ENCODE measurements around the gene RBM27.

DNA sequence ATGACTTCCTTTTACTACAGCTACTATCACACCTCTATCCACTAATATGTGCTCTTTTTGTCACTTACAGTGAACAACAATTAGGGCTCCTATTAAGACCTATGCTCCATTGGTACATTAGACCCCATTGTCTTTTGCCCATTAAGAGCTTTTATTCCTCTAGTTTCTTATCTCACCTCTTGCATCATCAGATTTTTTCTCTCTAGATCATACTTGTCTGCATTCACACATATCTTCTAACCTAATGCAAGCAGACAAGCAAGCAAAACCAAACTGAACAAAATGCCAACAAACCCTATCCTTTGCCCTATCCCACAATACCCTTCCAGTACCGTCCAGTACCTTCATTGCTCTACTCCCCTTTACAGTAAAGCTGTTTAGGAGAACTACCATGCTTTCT lies 10.1 kb upstream of the RBM27 start:
- TF ChIP-seq POLR2AphosphoS5 (IDR thresholded peaks at IDR 0.05; ENCODE audit: low read depth, low read length) (no peak), TCF7L2 (IDR thresholded peaks at IDR 0.05; ENCODE audit: low read depth, low read length) (no peak), SIN3A (IDR thresholded peaks at IDR 0.05; ENCODE audit: borderline replicate concordance, insufficient read depth, low read depth, low read length) (no peak)
- TF ChIP-seq, protein P1, sequence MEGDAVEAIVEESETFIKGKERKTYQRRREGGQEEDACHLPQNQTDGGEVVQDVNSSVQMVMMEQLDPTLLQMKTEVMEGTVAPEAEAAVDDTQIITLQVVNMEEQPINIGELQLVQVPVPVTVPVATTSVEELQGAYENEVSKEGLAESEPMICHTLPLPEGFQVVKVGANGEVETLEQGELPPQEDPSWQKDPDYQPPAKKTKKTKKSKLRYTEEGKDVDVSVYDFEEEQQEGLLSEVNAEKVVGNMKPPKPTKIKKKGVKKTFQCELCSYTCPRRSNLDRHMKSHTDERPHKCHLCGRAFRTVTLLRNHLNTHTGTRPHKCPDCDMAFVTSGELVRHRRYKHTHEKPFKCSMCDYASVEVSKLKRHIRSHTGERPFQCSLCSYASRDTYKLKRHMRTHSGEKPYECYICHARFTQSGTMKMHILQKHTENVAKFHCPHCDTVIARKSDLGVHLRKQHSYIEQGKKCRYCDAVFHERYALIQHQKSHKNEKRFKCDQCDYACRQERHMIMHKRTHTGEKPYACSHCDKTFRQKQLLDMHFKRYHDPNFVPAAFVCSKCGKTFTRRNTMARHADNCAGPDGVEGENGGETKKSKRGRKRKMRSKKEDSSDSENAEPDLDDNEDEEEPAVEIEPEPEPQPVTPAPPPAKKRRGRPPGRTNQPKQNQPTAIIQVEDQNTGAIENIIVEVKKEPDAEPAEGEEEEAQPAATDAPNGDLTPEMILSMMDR (IDR thresholded peaks at IDR 0.05), result no peak
- TF ChIP-seq, protein P2, sequence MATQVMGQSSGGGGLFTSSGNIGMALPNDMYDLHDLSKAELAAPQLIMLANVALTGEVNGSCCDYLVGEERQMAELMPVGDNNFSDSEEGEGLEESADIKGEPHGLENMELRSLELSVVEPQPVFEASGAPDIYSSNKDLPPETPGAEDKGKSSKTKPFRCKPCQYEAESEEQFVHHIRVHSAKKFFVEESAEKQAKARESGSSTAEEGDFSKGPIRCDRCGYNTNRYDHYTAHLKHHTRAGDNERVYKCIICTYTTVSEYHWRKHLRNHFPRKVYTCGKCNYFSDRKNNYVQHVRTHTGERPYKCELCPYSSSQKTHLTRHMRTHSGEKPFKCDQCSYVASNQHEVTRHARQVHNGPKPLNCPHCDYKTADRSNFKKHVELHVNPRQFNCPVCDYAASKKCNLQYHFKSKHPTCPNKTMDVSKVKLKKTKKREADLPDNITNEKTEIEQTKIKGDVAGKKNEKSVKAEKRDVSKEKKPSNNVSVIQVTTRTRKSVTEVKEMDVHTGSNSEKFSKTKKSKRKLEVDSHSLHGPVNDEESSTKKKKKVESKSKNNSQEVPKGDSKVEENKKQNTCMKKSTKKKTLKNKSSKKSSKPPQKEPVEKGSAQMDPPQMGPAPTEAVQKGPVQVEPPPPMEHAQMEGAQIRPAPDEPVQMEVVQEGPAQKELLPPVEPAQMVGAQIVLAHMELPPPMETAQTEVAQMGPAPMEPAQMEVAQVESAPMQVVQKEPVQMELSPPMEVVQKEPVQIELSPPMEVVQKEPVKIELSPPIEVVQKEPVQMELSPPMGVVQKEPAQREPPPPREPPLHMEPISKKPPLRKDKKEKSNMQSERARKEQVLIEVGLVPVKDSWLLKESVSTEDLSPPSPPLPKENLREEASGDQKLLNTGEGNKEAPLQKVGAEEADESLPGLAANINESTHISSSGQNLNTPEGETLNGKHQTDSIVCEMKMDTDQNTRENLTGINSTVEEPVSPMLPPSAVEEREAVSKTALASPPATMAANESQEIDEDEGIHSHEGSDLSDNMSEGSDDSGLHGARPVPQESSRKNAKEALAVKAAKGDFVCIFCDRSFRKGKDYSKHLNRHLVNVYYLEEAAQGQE (IDR thresholded peaks at IDR 0.05; ENCODE audit: insufficient read depth in 1 of 2, low read depth in 2 of 2, low read length in 1 of 2), result no peak

Measured in Panc1 (cell line).